Activated T-cell treated with anti-CD3 and anti-CD28 coated beads, Interleukin-2, amount 50 U/mL, for 4 hours (primary cell): ENCODE results near the gene AZIN2. TPM values are rescaled to one million over a fixed set of nuclear protein-coding genes. Genes with fewer than 3 reads are reported as not detected.
A peak's percentile ranks its signal among the peaks of the same experiment; 100 is the strongest.

Experiments used
- ATAC-seq, 2 donors: fragments of 200-7000 bp; cut with Tn5 transposase; one replicate each; pipeline ENCODE4 v1.10.0; 2021
- DNase-seq: peaks from one replicate; pipeline ENCODE4 v3.0.0-alpha.2; 2020
- H3K27me3 Mint-ChIP-seq: one replicate; pipeline ENCODE4 v1.8.0; 2021; ENCODE audit warnings: low read depth, mixed read lengths
- H3K36me3 Mint-ChIP-seq: one replicate; pipeline ENCODE4 v1.8.0; 2022; ENCODE audit warnings: mixed read lengths; ENCODE audit not compliant: insufficient read depth
- H3K4me1 Mint-ChIP-seq: one replicate; pipeline ENCODE4 v1.8.0; 2021; ENCODE audit warnings: low read depth, mixed read lengths
- H3K4me3 Mint-ChIP-seq: one replicate; pipeline ENCODE4 v1.8.0; 2021; ENCODE audit warnings: mild to moderate bottlenecking, moderate library complexity, mixed read lengths
- H3K9me3 Mint-ChIP-seq: one replicate; pipeline ENCODE4 v1.8.0; 2021; ENCODE audit warnings: mixed read lengths
- total RNA-seq, 3 donors: library from RNA; stranded (reverse); gene quantifications; one replicate each; pipeline ENCODE4 v1.2.1, GENCODE V29; 2021

AZIN2 gene
- total RNA-seq, 3 donors from 2014 or later: 0.30 to 2.2 (median 1.4) TPM

- ATAC-seq (no peak), DNase-seq (no peak)
- no peaks in the 10 kb centered on the region for H3K4me1 Mint-ChIP-seq
- peaks cover under 1% of the 10 kb centered on the region for H3K36me3 Mint-ChIP-seq
- peaks cover under 1% of the 10 kb centered on the region for H3K9me3 Mint-ChIP-seq
- H3K4me3 Mint-ChIP-seq: no peak overlapping the region
- no peaks in the 10 kb centered on the region for H3K27me3 Mint-ChIP-seq
Observed at GRCh38 chr1:33072707-33073106, 8.2 kb upstream of the AZIN2 start.

GRCh38 chr1:33074193-33074945, 6.6 kb upstream of the AZIN2 start:
- H3K27me3 Mint-ChIP-seq: no peaks in the 10 kb centered on the region
- H3K4me3 Mint-ChIP-seq: no peak overlapping the region
- no peaks in the 10 kb centered on the region for H3K36me3 Mint-ChIP-seq
- H3K9me3 Mint-ChIP-seq: no peaks in the 10 kb centered on the region
- ATAC-seq (no peak), DNase-seq (no peak)
- H3K4me1 Mint-ChIP-seq: no peaks in the 10 kb centered on the region

GRCh38 chr1:33078030-33078591, 2.8 kb upstream of the AZIN2 start:
- DNase-seq (no peak), ATAC-seq (no peak)
- Mint-ChIP-seq H3K9me3 (no peaks in the 10 kb centered on the region), H3K36me3 (no peaks in the 10 kb centered on the region), H3K4me1 (peaks cover 21% of the 10 kb centered on the region), H3K27me3 (peaks cover 2% of the 10 kb centered on the region), H3K4me3 (no peak overlapping the region)

GRCh38 chr1:33080373-33080772, 580 bp upstream of the AZIN2 start:
- Mint-ChIP-seq H3K27me3 (peaks cover 2% of the 10 kb centered on the region), H3K4me1 (peaks cover 21% of the 10 kb centered on the region), H3K9me3 (no peaks in the 10 kb centered on the region), H3K4me3 (peak overlapping the region; percentile 79), H3K36me3 (no peaks in the 10 kb centered on the region)
- no peak for DNase-seq
- no peak for ATAC-seq

GRCh38 chr1:33081554-33082305, 777 bp downstream of the AZIN2 start:
- Mint-ChIP-seq H3K4me3 (peak overlapping the region; percentile 79), H3K36me3 (no peaks in the 10 kb centered on the region), H3K27me3 (peaks cover 2% of the 10 kb centered on the region), H3K4me1 (peaks cover 23% of the 10 kb centered on the region), H3K9me3 (no peaks in the 10 kb centered on the region)
- DNase-seq (no peak), ATAC-seq (no peak)

- no peaks in the 10 kb centered on the region for H3K9me3 Mint-ChIP-seq
- DNase-seq (no peak), ATAC-seq (no peak)
- no peaks in the 10 kb centered on the region for H3K36me3 Mint-ChIP-seq
- H3K27me3 Mint-ChIP-seq: peaks cover 2% of the 10 kb centered on the region
- peak overlapping the region; percentile 79 for H3K4me3 Mint-ChIP-seq
- peaks cover 27% of the 10 kb centered on the region for H3K4me1 Mint-ChIP-seq
Observed at GRCh38 chr1:33082575-33083108, 1.7 kb downstream of the AZIN2 start.

GRCh38 chr1:33085332-33085731, 4.4 kb downstream of the AZIN2 start:
- DNase-seq (no peak), ATAC-seq (no peak)
- H3K36me3 Mint-ChIP-seq: no peaks in the 10 kb centered on the region
- H3K4me3 Mint-ChIP-seq: no peak overlapping the region
- peaks cover 2% of the 10 kb centered on the region for H3K27me3 Mint-ChIP-seq
- no peaks in the 10 kb centered on the region for H3K9me3 Mint-ChIP-seq
- peaks cover 37% of the 10 kb centered on the region for H3K4me1 Mint-ChIP-seq

- peaks cover 2% of the 10 kb centered on the region for H3K27me3 Mint-ChIP-seq
- no peak overlapping the region for H3K4me3 Mint-ChIP-seq
- ATAC-seq: peak in 1 of 2 donors; percentile 45
- H3K36me3 Mint-ChIP-seq: no peaks in the 10 kb centered on the region
- peak; percentile 20 for DNase-seq
- H3K4me1 Mint-ChIP-seq: peaks cover 32% of the 10 kb centered on the region
- no peaks in the 10 kb centered on the region for H3K9me3 Mint-ChIP-seq
Observed at GRCh38 chr1:33086384-33086850, 5.5 kb downstream of the AZIN2 start.

- Mint-ChIP-seq H3K27me3 (no peaks in the 10 kb centered on the region), H3K4me3 (no peak overlapping the region), H3K4me1 (peaks cover 22% of the 10 kb centered on the region), H3K36me3 (no peaks in the 10 kb centered on the region), H3K9me3 (no peaks in the 10 kb centered on the region)
- ATAC-seq: no peak
- no peak for DNase-seq
Observed at GRCh38 chr1:33087677-33088076, 6.7 kb downstream of the AZIN2 start.

- H3K4me3 Mint-ChIP-seq: no peak overlapping the region
- peaks cover 19% of the 10 kb centered on the region for H3K4me1 Mint-ChIP-seq
- DNase-seq (no peak), ATAC-seq (peak; percentile 37 to 57)
- no peaks in the 10 kb centered on the region for H3K9me3 Mint-ChIP-seq
- H3K27me3 Mint-ChIP-seq: no peaks in the 10 kb centered on the region
- H3K36me3 Mint-ChIP-seq: no peaks in the 10 kb centered on the region
Observed at GRCh38 chr1:33088119-33088906, 7.4 kb downstream of the AZIN2 start.

- Mint-ChIP-seq H3K9me3 (no peaks in the 10 kb centered on the region), H3K36me3 (no peaks in the 10 kb centered on the region), H3K4me3 (no peak overlapping the region), H3K4me1 (peaks cover 19% of the 10 kb centered on the region), H3K27me3 (no peaks in the 10 kb centered on the region)
- ATAC-seq (no peak), DNase-seq (no peak)
Observed at GRCh38 chr1:33089457-33089856, 8.5 kb downstream of the AZIN2 start.

- no peaks in the 10 kb centered on the region for H3K27me3 Mint-ChIP-seq
- H3K9me3 Mint-ChIP-seq: no peaks in the 10 kb centered on the region
- ATAC-seq (no peak), DNase-seq (no peak)
- no peaks in the 10 kb centered on the region for H3K36me3 Mint-ChIP-seq
- H3K4me1 Mint-ChIP-seq: peaks cover 24% of the 10 kb centered on the region
- H3K4me3 Mint-ChIP-seq: no peak overlapping the region
Observed at GRCh38 chr1:33092438-33092837, 11.5 kb downstream of the AZIN2 start.

GRCh38 chr1:33093004-33093403, 12.1 kb downstream of the AZIN2 start:
- Mint-ChIP-seq H3K9me3 (no peaks in the 10 kb centered on the region), H3K27me3 (no peaks in the 10 kb centered on the region), H3K4me3 (no peak overlapping the region), H3K4me1 (peaks cover 25% of the 10 kb centered on the region), H3K36me3 (no peaks in the 10 kb centered on the region)
- ATAC-seq (no peak), DNase-seq (no peak)

GRCh38 chr1:33094486-33094885, 13.5 kb downstream of the AZIN2 start:
- H3K4me1 Mint-ChIP-seq: peaks cover 29% of the 10 kb centered on the region
- ATAC-seq: no peak

More at GRCh38 chr1:33094486-33094885, 13.5 kb downstream of the AZIN2 start:
- Mint-ChIP-seq H3K4me3 (no peak overlapping the region), H3K9me3 (no peaks in the 10 kb centered on the region), H3K36me3 (no peaks in the 10 kb centered on the region), H3K27me3 (no peaks in the 10 kb centered on the region)
- DNase-seq: no peak
